AG10803 (cell line): ENCODE measurements around the gene ATXN7L1.

Source experiments
- DNase-seq: peaks from one replicate; pipeline ENCODE4 v3.0.0; 2010; ENCODE audit warnings: low read depth
- H3K4me3 ChIP-seq: 2 replicates; pipeline ENCODE4 v1.5.1; 2011; ENCODE audit warnings: mild to moderate bottlenecking, low read length, control low read depth
- CTCF ChIP-seq: conservative IDR thresholded peaks from 2 replicates; pipeline ENCODE4 v1.5.1; 2011; ENCODE audit warnings: mild to moderate bottlenecking, low read length, control low read depth, inconsistent platforms

Gene ATXN7L1

DNA sequence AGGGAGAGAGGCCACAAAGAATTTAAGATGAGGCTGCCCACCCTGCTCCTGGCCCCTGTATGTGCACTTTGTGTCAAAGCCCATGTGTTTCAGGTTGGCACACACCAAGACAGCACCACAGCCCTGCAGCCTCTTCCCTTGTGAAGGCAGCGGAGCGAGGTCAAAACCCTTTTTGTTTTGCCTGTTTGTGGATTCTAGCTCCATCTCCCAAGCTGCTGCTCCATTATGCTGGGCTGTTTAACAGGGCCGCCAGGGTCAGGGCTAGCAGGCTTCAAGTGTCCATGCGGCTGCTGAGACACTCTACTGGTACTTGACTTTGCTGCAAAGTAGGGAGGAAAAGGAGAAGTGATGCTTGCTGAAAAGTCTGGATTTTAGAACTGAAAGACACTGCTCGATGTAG lies 152.8 kb downstream of the ATXN7L1 start:
- TF ChIP-seq CTCF = no peak
- no peak overlapping the region for H3K4me3 ChIP-seq
- DNase-seq = no peak

- TF ChIP-seq CTCF = no peak
- no peak overlapping the region for H3K4me3 ChIP-seq
- DNase-seq = no peak
These were observed 154.8 kb downstream of the ATXN7L1 start for GRCh38 chr7:105721571-105722104.

DNA sequence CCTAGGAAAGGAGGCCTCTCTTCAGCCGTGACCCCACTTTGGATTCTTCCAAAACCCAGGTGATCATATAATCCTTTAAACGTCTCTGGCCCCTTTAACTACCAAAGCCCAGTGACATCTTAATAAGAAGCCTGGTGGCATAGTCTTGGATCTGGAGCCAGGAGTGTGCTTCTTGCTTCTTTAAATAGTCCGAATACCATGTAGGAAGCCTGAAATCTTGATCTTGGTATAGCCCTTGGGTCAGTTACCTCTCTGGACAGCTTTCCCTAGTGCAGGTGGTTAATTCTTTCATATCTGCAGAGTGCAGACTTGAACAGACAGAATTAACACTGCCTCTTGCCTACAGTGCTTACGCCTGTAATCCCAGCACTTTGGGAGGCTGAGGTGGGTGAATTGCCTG lies 156.5 kb downstream of the ATXN7L1 start:
- DNase-seq = no peak
- no peak overlapping the region for H3K4me3 ChIP-seq
- TF ChIP-seq CTCF = no peak

DNA sequence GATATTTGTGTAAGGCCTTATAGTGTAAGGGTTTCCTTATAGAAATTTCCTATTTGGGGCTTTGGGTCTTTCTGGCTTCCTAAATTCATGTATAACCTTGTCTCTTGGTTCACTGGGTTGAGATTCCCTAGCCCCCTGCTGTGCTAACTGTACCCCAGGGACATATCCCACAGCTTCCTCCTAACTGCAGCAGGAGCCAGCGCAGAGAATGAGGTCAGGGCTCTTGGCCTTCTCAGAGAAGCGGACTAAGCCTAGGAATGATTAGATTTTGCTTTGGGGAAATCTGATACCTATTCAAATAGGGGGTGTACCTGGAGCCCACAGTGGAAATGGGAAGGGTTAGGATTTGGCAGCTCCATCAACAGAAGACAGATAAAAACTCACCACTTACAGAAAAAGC lies 157.0 kb downstream of the ATXN7L1 start:
- DNase-seq = no peak
- TF ChIP-seq CTCF = no peak
- H3K4me3 ChIP-seq = no peak overlapping the region

GRCh38 chr7:105718511-105718925 lies 157.9 kb downstream of the ATXN7L1 start:
- no peak overlapping the region for H3K4me3 ChIP-seq
- DNase-seq = no peak
- no peak for TF ChIP-seq CTCF

DNA sequence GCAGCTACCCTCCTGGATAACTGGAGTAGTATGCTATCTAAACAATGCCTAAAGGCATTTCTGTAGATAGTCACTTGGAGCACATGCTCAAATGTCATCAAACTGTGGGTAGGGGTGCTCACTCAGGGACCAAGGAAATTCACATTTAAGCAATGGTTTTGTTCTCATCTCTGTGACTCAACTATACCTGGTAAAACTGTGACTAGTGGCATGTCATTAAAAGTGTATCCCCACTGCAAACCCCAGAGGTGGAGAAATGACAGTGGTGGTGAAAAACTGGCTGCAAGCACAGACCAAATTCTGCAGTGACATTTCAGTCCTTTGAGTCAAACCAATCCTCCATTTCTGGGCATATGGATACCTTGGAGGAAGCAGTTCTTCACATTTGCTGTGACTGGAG lies 160.9 kb downstream of the ATXN7L1 start:
- TF ChIP-seq CTCF = no peak
- no peak for DNase-seq
- no peak overlapping the region for H3K4me3 ChIP-seq

DNA sequence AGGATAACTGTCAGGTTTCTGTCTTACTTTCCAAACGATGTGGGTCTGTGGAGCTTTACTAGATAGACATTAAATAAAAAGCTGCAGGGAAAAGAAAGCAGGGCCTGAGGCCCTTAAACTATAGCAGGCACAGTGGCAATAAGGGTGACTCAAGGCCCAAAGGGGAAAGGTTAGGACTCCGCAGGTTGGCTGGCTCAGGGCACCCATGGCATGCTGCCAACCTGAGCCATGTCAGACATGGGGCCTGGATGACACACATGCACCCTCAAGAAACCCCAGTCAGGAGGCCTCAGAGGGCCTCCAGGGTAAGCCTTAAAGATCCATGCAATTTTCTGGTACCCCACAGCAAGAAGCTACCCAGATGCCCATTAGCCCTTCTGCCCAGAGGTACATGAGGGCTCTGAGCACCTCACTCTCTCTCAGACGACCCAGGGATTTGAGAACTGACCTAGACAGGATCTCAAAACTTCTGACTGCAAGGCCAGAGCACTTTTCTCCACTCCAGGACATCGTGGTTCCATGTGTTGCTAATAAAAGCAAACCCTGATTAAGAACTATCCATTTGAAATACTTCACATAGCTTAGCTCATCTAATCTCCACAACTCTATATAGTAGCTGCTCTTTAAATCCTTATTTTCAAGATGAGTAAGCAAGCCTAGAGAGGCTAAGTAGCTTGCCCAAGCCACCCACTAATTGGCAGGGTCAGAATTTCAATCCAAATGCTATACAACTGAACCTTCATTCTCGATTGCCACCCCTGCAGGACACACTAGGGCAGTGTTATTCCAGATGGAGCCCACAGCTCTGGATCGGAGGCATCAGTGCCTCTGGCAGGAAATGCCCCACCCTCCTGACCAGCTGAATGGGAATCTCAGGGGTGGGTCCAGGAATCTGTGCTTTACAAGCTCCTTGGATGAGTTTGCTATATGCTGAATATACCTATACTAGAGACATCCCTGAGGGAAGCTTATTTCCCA lies 162.6 kb downstream of the ATXN7L1 start:
- peak; percentile 53 for DNase-seq
- TF ChIP-seq CTCF = no peak
- no peak overlapping the region for H3K4me3 ChIP-seq
